WTC11 (cell line): Measurements from ENCODE around the gene ST6GALNAC3. TPM values are rescaled to one million over a fixed set of nuclear protein-coding genes. Genes with fewer than 3 reads are reported as not detected.

Experiments used
- ATAC-seq: fragments of 200-7000 bp; cut with Tn5 transposase; 2 replicates; pipeline ENCODE4 v1.10.0; 2021; ENCODE audit warnings: mild to moderate bottlenecking, moderate library complexity
- CTCF ChIA-PET: fragments of 300-600 bp; sonication (Branson Sonifier 250); formaldehyde crosslinking; loops from one replicate; lab custom pipeline; 2021; ENCODE audit warnings: antibody characterized with exemption; lab: Charles Lee
- POLR2A ChIA-PET: fragments of 350-600 bp; sonication (Branson Sonifier 250); formaldehyde crosslinking; loops from one replicate; lab custom pipeline; 2021; ENCODE audit warnings: antibody characterized with exemption; lab: Charles Lee
- DNase-seq: peaks from one replicate; pipeline ENCODE4 v3.0.0; 2021; ENCODE audit warnings: low spot score
- H3K27ac Mint-ChIP-seq: 2 replicates; pipeline ENCODE4 v1.8.0; 2021; ENCODE audit warnings: mixed read lengths
- H3K27me3 Mint-ChIP-seq: 2 replicates; pipeline ENCODE4 v1.8.0; 2021; ENCODE audit warnings: low read depth, mild to moderate bottlenecking, moderate library complexity, mixed read lengths
- H3K36me3 Mint-ChIP-seq: 2 replicates; pipeline ENCODE4 v1.8.0; 2021; ENCODE audit warnings: mixed read lengths
- H3K4me1 Mint-ChIP-seq: 2 replicates; pipeline ENCODE4 v1.8.0; 2022; ENCODE audit warnings: mixed read lengths
- H3K4me3 Mint-ChIP-seq: 2 replicates; pipeline ENCODE4 v1.8.0; 2021; ENCODE audit warnings: mild to moderate bottlenecking, moderate library complexity, mixed read lengths
- H3K9me3 Mint-ChIP-seq: 2 replicates; pipeline ENCODE4 v1.8.0; 2021; ENCODE audit warnings: mixed read lengths
- ATF1 ChIP-seq: sonication (generic); formaldehyde crosslinking; IDR thresholded peaks from 2 replicates; pipeline ENCODE4 v1.8.1; 2023; ENCODE audit warnings: mild to moderate bottlenecking, moderate library complexity, missing genetic modification reagents
- OVOL2 ChIP-seq: fragments of 250-450 bp; sonication (Bioruptor Pico); IDR thresholded peaks from 2 replicates; pipeline ENCODE4 v1.9.0; 2021; ENCODE audit warnings: mild to moderate bottlenecking, borderline replicate concordance
- SMAD3 ChIP-seq: sonication (generic); formaldehyde crosslinking; IDR thresholded peaks from 2 replicates; pipeline ENCODE4 v1.8.0; 2022; ENCODE audit warnings: missing genetic modification reagents, mild to moderate bottlenecking, borderline replicate concordance
- SOX15 ChIP-seq: fragments of 250-450 bp; sonication (Bioruptor Pico); IDR thresholded peaks from 2 replicates; pipeline ENCODE4 v1.9.0; 2021; ENCODE audit warnings: mild to moderate bottlenecking
- TEAD1 ChIP-seq: sonication (generic); formaldehyde crosslinking; IDR thresholded peaks from 2 replicates; pipeline ENCODE4 v1.8.0; 2022; ENCODE audit warnings: mild to moderate bottlenecking, missing genetic modification reagents
- TP53 ChIP-seq: sonication (generic); formaldehyde crosslinking; IDR thresholded peaks from 2 replicates; pipeline ENCODE4 v1.8.1; 2023; ENCODE audit warnings: mild to moderate bottlenecking, missing genetic modification reagents
- ZNF416 ChIP-seq: fragments of 250-450 bp; sonication (Bioruptor Pico); IDR thresholded peaks from 2 replicates; pipeline ENCODE4 v1.9.0; 2021; ENCODE audit warnings: mild to moderate bottlenecking, inconsistent platforms
- total RNA-seq: library from RNA; stranded (reverse); gene quantifications from 3 replicates; pipeline ENCODE4 v1.2.3, GENCODE V29; 2021
- TF ChIP-seq, protein P1 (sequence below): sonication (generic); formaldehyde crosslinking; IDR thresholded peaks from 2 replicates; pipeline ENCODE4 v1.8.1; 2022; ENCODE audit warnings: low read depth, mild to moderate bottlenecking, moderate library complexity, missing genetic modification reagents, borderline replicate concordance
- TF ChIP-seq, protein P2 (sequence below): fragments of 200-600 bp; IDR thresholded peaks from 2 replicates; pipeline ENCODE4 v1.8.0; 2022; ENCODE audit warnings: antibody characterized with exemption
- TF ChIP-seq, protein P3 (sequence below): sonication (generic); formaldehyde crosslinking; conservative IDR thresholded peaks from 2 replicates; pipeline ENCODE4 v1.8.1; 2023; ENCODE audit warnings: mild to moderate bottlenecking, low read depth, missing genetic modification reagents, moderate library complexity
- TF ChIP-seq, protein P4 (sequence below): sonication (generic); formaldehyde crosslinking; IDR thresholded peaks from 2 replicates; pipeline ENCODE4 v1.8.1; 2023; ENCODE audit warnings: mild to moderate bottlenecking, missing genetic modification reagents, borderline replicate concordance
- TF ChIP-seq, protein P5 (sequence below): sonication (generic); formaldehyde crosslinking; IDR thresholded peaks from 2 replicates; pipeline ENCODE4 v1.8.0; 2023; ENCODE audit warnings: mild to moderate bottlenecking, missing genetic modification reagents

ST6GALNAC3 gene
- total RNA-seq, 1 experiment from 2014 or later: 11.9 TPM

DNA sequence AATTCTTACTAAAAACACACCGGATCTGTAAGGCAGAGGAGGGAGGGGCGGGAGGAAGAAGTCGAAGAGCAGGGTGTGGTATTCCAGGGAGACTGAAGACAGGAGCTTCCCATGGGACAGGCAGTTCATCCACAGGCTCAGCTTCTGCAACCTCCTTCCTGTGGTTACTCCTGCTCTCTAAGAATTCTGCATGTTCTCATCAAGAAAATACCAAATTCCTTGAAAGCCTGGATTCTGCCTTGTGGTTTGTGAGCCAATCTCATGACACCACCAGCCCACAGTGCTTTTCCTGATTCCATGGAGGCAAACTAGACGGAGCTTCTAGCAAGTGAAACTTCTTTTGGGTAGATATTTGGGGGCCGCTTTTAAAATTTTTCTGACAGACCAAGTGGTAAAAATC is 1.1 kb upstream of the ST6GALNAC3 start (continued):
- TF ChIP-seq, protein P1, sequence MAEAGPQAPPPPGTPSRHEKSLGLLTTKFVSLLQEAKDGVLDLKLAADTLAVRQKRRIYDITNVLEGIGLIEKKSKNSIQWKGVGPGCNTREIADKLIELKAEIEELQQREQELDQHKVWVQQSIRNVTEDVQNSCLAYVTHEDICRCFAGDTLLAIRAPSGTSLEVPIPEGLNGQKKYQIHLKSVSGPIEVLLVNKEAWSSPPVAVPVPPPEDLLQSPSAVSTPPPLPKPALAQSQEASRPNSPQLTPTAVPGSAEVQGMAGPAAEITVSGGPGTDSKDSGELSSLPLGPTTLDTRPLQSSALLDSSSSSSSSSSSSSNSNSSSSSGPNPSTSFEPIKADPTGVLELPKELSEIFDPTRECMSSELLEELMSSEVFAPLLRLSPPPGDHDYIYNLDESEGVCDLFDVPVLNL (CRISPR knock-in tag): no peak

DNA sequence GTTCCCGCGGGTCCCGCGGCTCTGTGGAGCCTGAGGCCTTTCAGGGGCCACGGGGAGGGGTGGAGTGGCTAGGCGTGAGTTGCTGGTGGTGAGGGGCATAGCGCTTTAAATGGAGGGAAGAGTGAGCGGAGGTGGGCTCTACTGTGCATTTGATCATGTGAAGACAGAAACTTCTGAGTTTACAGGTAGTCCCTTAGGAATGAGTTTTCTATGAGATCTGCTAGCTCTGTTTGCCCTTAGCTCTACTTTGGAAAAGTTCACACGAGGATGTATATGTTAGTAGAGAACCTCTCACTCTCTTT is 593 bp downstream of the ST6GALNAC3 start:
- Mint-ChIP-seq H3K9me3 (no peaks in the 10 kb centered on the region), H3K4me1 (peaks cover 32% of the 10 kb centered on the region), H3K4me3 (peak overlapping the region; percentile 86), H3K36me3 (no peaks in the 10 kb centered on the region), H3K27me3 (peaks cover 25% of the 10 kb centered on the region), H3K27ac (no peak overlapping the region)
- ATAC-seq: no peak
- DNase-seq: no peak
- ChIA-PET POLR2A (no interaction called here), CTCF (no interaction called here)
- TF ChIP-seq TEAD1 (CRISPR knock-in tag) (no peak), ZNF416 (CRISPR knock-in tag) (no peak), TP53 (no peak), SMAD3 (CRISPR knock-in tag) (no peak)
- TF ChIP-seq, protein P2, sequence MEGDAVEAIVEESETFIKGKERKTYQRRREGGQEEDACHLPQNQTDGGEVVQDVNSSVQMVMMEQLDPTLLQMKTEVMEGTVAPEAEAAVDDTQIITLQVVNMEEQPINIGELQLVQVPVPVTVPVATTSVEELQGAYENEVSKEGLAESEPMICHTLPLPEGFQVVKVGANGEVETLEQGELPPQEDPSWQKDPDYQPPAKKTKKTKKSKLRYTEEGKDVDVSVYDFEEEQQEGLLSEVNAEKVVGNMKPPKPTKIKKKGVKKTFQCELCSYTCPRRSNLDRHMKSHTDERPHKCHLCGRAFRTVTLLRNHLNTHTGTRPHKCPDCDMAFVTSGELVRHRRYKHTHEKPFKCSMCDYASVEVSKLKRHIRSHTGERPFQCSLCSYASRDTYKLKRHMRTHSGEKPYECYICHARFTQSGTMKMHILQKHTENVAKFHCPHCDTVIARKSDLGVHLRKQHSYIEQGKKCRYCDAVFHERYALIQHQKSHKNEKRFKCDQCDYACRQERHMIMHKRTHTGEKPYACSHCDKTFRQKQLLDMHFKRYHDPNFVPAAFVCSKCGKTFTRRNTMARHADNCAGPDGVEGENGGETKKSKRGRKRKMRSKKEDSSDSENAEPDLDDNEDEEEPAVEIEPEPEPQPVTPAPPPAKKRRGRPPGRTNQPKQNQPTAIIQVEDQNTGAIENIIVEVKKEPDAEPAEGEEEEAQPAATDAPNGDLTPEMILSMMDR: no peak

DNA sequence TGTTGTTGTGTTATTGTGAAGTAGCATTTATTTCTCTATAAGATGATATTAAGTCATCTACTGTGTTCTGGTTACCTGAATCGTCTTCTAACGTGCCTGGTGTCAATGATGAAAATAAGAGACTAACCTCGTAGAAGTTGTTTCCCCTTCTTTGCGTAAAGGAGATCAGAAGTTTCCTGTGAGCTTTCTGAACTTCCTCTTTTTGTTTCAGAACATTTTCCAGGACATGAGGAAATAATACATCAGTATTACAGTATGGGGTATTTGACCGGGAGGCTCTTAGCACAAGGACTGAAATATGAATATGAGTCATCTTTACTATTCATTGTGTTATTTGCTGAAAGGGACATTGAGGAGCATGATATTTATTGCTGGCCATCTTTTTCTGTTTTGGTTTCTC is 1.3 kb downstream of the ST6GALNAC3 start:
- Mint-ChIP-seq H3K27ac (no peak overlapping the region), H3K9me3 (no peaks in the 10 kb centered on the region), H3K27me3 (peaks cover 25% of the 10 kb centered on the region), H3K4me3 (peak overlapping the region; percentile 86), H3K4me1 (peaks cover 37% of the 10 kb centered on the region), H3K36me3 (no peaks in the 10 kb centered on the region)
- POLR2A ChIA-PET: no interaction called here
- no peak for ATAC-seq
- CTCF ChIA-PET: no interaction called here
- DNase-seq: no peak
- TF ChIP-seq, protein P3, sequence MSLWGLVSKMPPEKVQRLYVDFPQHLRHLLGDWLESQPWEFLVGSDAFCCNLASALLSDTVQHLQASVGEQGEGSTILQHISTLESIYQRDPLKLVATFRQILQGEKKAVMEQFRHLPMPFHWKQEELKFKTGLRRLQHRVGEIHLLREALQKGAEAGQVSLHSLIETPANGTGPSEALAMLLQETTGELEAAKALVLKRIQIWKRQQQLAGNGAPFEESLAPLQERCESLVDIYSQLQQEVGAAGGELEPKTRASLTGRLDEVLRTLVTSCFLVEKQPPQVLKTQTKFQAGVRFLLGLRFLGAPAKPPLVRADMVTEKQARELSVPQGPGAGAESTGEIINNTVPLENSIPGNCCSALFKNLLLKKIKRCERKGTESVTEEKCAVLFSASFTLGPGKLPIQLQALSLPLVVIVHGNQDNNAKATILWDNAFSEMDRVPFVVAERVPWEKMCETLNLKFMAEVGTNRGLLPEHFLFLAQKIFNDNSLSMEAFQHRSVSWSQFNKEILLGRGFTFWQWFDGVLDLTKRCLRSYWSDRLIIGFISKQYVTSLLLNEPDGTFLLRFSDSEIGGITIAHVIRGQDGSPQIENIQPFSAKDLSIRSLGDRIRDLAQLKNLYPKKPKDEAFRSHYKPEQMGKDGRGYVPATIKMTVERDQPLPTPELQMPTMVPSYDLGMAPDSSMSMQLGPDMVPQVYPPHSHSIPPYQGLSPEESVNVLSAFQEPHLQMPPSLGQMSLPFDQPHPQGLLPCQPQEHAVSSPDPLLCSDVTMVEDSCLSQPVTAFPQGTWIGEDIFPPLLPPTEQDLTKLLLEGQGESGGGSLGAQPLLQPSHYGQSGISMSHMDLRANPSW (CRISPR knock-in tag): no peak
- TF ChIP-seq ATF1 (no peak), OVOL2 (CRISPR knock-in tag) (no peak), SOX15 (CRISPR knock-in tag) (no peak)
- TF ChIP-seq, protein P4, sequence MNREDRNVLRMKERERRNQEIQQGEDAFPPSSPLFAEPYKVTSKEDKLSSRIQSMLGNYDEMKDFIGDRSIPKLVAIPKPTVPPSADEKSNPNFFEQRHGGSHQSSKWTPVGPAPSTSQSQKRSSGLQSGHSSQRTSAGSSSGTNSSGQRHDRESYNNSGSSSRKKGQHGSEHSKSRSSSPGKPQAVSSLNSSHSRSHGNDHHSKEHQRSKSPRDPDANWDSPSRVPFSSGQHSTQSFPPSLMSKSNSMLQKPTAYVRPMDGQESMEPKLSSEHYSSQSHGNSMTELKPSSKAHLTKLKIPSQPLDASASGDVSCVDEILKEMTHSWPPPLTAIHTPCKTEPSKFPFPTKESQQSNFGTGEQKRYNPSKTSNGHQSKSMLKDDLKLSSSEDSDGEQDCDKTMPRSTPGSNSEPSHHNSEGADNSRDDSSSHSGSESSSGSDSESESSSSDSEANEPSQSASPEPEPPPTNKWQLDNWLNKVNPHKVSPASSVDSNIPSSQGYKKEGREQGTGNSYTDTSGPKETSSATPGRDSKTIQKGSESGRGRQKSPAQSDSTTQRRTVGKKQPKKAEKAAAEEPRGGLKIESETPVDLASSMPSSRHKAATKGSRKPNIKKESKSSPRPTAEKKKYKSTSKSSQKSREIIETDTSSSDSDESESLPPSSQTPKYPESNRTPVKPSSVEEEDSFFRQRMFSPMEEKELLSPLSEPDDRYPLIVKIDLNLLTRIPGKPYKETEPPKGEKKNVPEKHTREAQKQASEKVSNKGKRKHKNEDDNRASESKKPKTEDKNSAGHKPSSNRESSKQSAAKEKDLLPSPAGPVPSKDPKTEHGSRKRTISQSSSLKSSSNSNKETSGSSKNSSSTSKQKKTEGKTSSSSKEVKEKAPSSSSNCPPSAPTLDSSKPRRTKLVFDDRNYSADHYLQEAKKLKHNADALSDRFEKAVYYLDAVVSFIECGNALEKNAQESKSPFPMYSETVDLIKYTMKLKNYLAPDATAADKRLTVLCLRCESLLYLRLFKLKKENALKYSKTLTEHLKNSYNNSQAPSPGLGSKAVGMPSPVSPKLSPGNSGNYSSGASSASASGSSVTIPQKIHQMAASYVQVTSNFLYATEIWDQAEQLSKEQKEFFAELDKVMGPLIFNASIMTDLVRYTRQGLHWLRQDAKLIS (CRISPR knock-in tag): no peak
- TF ChIP-seq, protein P5, sequence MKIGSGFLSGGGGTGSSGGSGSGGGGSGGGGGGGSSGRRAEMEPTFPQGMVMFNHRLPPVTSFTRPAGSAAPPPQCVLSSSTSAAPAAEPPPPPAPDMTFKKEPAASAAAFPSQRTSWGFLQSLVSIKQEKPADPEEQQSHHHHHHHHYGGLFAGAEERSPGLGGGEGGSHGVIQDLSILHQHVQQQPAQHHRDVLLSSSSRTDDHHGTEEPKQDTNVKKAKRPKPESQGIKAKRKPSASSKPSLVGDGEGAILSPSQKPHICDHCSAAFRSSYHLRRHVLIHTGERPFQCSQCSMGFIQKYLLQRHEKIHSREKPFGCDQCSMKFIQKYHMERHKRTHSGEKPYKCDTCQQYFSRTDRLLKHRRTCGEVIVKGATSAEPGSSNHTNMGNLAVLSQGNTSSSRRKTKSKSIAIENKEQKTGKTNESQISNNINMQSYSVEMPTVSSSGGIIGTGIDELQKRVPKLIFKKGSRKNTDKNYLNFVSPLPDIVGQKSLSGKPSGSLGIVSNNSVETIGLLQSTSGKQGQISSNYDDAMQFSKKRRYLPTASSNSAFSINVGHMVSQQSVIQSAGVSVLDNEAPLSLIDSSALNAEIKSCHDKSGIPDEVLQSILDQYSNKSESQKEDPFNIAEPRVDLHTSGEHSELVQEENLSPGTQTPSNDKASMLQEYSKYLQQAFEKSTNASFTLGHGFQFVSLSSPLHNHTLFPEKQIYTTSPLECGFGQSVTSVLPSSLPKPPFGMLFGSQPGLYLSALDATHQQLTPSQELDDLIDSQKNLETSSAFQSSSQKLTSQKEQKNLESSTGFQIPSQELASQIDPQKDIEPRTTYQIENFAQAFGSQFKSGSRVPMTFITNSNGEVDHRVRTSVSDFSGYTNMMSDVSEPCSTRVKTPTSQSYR (CRISPR knock-in tag): no peak
